Bronchial epithelial cell (primary cell): Measurements from ENCODE around the gene GFI1. TPM values are rescaled to one million over a fixed set of nuclear protein-coding genes. Genes with fewer than 3 reads are reported as not detected.

ENCODE experiments used
- DNase-seq: peaks from one replicate; pipeline ENCODE4 v3.0.0-alpha.2; 2010; ENCODE audit warnings: low read depth
- FAIRE-seq: peaks from 2 replicates; lab custom pipeline; 2011; peaks lifted over from hg19 to GRCh38; lab: Jason Lieb, UNC
- H3K27me3 ChIP-seq: 2 replicates; pipeline ENCODE4 v1.5.1; 2011; ENCODE audit warnings: low read length; ENCODE audit not compliant: control insufficient read depth, insufficient read depth
- H3K36me3 ChIP-seq: 2 replicates; pipeline ENCODE4 v1.5.1; 2011; ENCODE audit warnings: low read length; ENCODE audit not compliant: control insufficient read depth, insufficient read depth
- H3K4me3 ChIP-seq: 2 replicates; pipeline ENCODE4 v1.5.1; 2011; ENCODE audit warnings: mild to moderate bottlenecking, low read depth, low read length, control low read depth
- CTCF ChIP-seq: IDR thresholded peaks from 2 replicates; pipeline ENCODE4 v1.5.1; 2011; ENCODE audit warnings: mild to moderate bottlenecking, moderate library complexity, low read length, control low read depth, inconsistent platforms; ENCODE audit not compliant: insufficient read depth, severe bottlenecking
- total RNA-seq: library from RNA; depleted of rRNA; stranded (reverse); fragments of >200 nt; gene quantifications from 2 replicates; pipeline ENCODE4 v1.2.1, GENCODE V29; 2014

Gene GFI1
- total RNA-seq, 1 donor from 2014 or later = under 0.01 TPM

- DNase-seq = no peak
- H3K36me3 ChIP-seq = no peaks in the 10 kb centered on the region
- peak overlapping the region; percentile 22 for H3K4me3 ChIP-seq
- FAIRE-seq = no peak
- H3K27me3 ChIP-seq = peaks cover 57% of the 10 kb centered on the region
- peak; percentile 43 for TF ChIP-seq CTCF
Observed at GRCh38 chr1:92485381-92486250, 1.1 kb downstream of the GFI1 start.

- Histone ChIP-seq H3K36me3 (no peaks in the 10 kb centered on the region), H3K27me3 (peaks cover 63% of the 10 kb centered on the region), H3K4me3 (no peak overlapping the region)
- DNase-seq (no peak), FAIRE-seq (no peak)
- TF ChIP-seq CTCF = no peak
Observed at GRCh38 chr1:92484472-92485380, 2.0 kb downstream of the GFI1 start.

- FAIRE-seq (no peak), DNase-seq (no peak)
- no peak overlapping the region for H3K4me3 ChIP-seq
Observed at GRCh38 chr1:92483610-92484471, 2.9 kb downstream of the GFI1 start.

GRCh38 chr1:92482665-92483609 is 3.8 kb downstream of the GFI1 start:
- no peak overlapping the region for H3K4me3 ChIP-seq
- no peak for DNase-seq
- H3K36me3 ChIP-seq = no peaks in the 10 kb centered on the region
- TF ChIP-seq CTCF = no peak
- no peak for FAIRE-seq
- peaks cover 67% of the 10 kb centered on the region for H3K27me3 ChIP-seq

More at GRCh38 chr1:92483610-92484471, 2.9 kb downstream of the GFI1 start:
- Histone ChIP-seq H3K36me3 (no peaks in the 10 kb centered on the region), H3K27me3 (peaks cover 69% of the 10 kb centered on the region)
- TF ChIP-seq CTCF = no peak
